ENCODE results near the gene UACA. TPM values are rescaled to one million over a fixed set of nuclear protein-coding genes. Genes with fewer than 3 reads are reported as not detected.

The UACA gene
- total and polyA plus RNA-seq, 2 of the 8 experiments (the other 6 are each of a cell fraction or from before 2014, with no cell fraction given): 28.6 to 38.9 TPM

DNA sequence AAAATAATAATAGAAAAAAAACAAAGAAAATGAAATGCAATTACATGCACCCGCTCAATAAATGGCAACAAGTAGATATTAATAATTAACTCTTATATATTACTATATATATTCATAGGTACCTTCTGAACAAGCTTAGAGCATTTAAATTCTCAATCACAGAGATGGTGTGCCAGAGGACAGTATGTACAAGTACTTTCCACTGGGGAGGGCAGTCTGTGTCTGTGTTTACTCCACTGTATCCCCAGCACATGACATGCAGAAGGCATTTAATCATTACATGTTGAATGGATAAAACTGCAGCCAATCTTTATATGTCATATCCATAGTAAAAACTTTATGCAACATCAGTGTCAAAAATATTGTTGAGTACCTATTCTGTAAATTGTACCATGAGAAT, 97.8 kb downstream of the UACA start:
- Histone ChIP-seq H2BK12ac (ENCODE audit: low read depth, low read length) (no peak overlapping the region), H4K20me1 (replicated peaks in 1 of 2; ENCODE audit: control insufficient read depth in 1 of 2, insufficient read depth in 2 of 2, low read length in 2 of 2) (no peaks in the 10 kb centered on the region), H3K36me3 (ENCODE audit: control insufficient read depth in 2 of 4, insufficient read depth in 4 of 4, low read length in 3 of 4) (peaks cover 0 to 8% (median 0%) of the 10 kb centered on the region in 4 experiments; a peak in 2 of 8 replicates), H3K4me2 (ENCODE audit: insufficient read depth in 1 of 2, low read depth in 2 of 2, low read length in 2 of 2) (no peak overlapping the region), H3K9ac (replicated peaks in 1 of 4; ENCODE audit: extremely low read depth in 1 of 4, low read depth in 3 of 4, low read length in 3 of 4) (no peak overlapping the region), H3K27me3 (replicated peaks in 1 of 4; ENCODE audit: control insufficient read depth in 3 of 4, extremely low read depth in 1 of 4, insufficient read depth in 3 of 4, low read length in 3 of 4) (no peaks in the 10 kb centered on the region), H3K56ac (replicated peaks; ENCODE audit: insufficient read length, low read depth, low read length) (no peak overlapping the region), H3K27ac (ENCODE audit: low read depth, low read length) (no peak overlapping the region), H3K9me3 (ENCODE audit: insufficient read depth in 2 of 2, low read depth in 1 of 2, low read length in 1 of 2) (no peaks in the 10 kb centered on the region), H3K18ac (ENCODE audit: extremely low read depth, low read length) (no peak overlapping the region), H3K4ac (replicated peaks; ENCODE audit: insufficient read length, low read depth, low read length) (no peak overlapping the region), H4K91ac (replicated peaks; ENCODE audit: insufficient read length, low read length) (no peak overlapping the region), H3K23ac (ENCODE audit: insufficient read length) (no peak overlapping the region), H4K8ac (ENCODE audit: extremely low read depth, insufficient read depth, low read length) (no peak overlapping the region), H2BK15ac (ENCODE audit: low read length) (no peak overlapping the region), H2BK120ac (replicated peaks; ENCODE audit: low read depth, low read length) (no peak overlapping the region), H2AFZ (ENCODE audit: low read length) (no peak overlapping the region), H3K79me1 (ENCODE audit: low read depth, low read length) (no peaks in the 10 kb centered on the region), H4K5ac (ENCODE audit: insufficient read length, low read depth, low read length) (no peak overlapping the region), H2AK5ac (ENCODE audit: low read depth, low read length) (no peak overlapping the region), H3K4me1 (replicated peaks in 1 of 4; ENCODE audit: control insufficient read depth in 3 of 4, insufficient read depth in 4 of 4, low read length in 3 of 4) (peaks cover 0 to 9% (median 2%) of the 10 kb centered on the region in 4 experiments; a peak in 2 of 7 replicates), H3K79me2 (ENCODE audit: control insufficient read depth in 1 of 2, insufficient read depth in 2 of 2, low read length in 2 of 2) (no peaks in the 10 kb centered on the region), H3K14ac (ENCODE audit: insufficient read length) (no peak overlapping the region), H3K4me3 (ENCODE audit: extremely low read depth in 1 of 4, insufficient read depth in 2 of 4, low read depth in 3 of 4, low read length in 4 of 4) (no peak overlapping the region), H3K23me2 (ENCODE audit: low read depth, low read length) (no peaks in the 10 kb centered on the region), H2BK5ac (ENCODE audit: low read depth, low read length) (no peak overlapping the region), H2BK20ac (ENCODE audit: low read length) (no peak overlapping the region)
- ChIA-PET POLR2A (ENCODE audit: partially characterized antibody) (no interaction called here), CTCF (ENCODE audit: partially characterized antibody) (interaction anchor here (0.9 to 3.0 kb wide), 5 partner anchors 13 to 159 kb away, joined by 3 to 8 read pairs (median 4); no protein-coding TSS in a partner anchor)
- TF ChIP-seq RFX5 (IDR thresholded peaks at IDR 0.05; ENCODE audit: borderline replicate concordance, low read depth, low read length): no peak
- DNase-seq (ENCODE audit: low read depth in 1 of 2, low spot score in 2 of 2) (no peak), FAIRE-seq (no peak)
- 95% methylated on average over 1 of the region's 1 CpG; no CpG with 5 or more reads in 1 of the 2 experiments for WGBS, 2 experiments (ENCODE audit: extremely low coverage in 1 of 2, insufficient coverage in 1 of 2, insufficient read length in 1 of 2, insufficient replicate concordance in 2 of 2, low coverage in 1 of 2, low lambda C conversion rate in 2 of 2, missing lambda C conversion rate in 1 of 2)
